Cardiac muscle cell (in vitro differentiated cells and primary cell): ENCODE results near the gene VMP1. TPM values are rescaled to one million over a fixed set of nuclear protein-coding genes. Genes with fewer than 3 reads are reported as not detected.
"Not testable (repeated sequence)": the region's sequence is repeated elsewhere in the genome, so short reads cannot be mapped to it uniquely, and the experiment has no call there.

Experiments
- DNase-seq, 2 donors: peaks; one replicate each; pipeline versions ENCODE4 v3.0.0 to v3.0.0-alpha.2; 2010 to 2017; ENCODE audit warnings: low read depth in 1 of 2, low spot score in 1 of 2
- H3K27ac ChIP-seq: fragments of 200-600 bp; sonication (generic); 2 replicates; pipeline ENCODE4 v1.5.1; 2016
- H3K27me3 ChIP-seq: fragments of 200-600 bp; sonication (generic); 2 replicates; pipeline ENCODE4 v1.6.0; 2016; ENCODE audit warnings: control low read depth
- H3K36me3 ChIP-seq: fragments of 200-600 bp; sonication (generic); 2 replicates; pipeline ENCODE4 v1.5.1; 2016; ENCODE audit warnings: control low read depth
- H3K4me1 ChIP-seq: fragments of 200-600 bp; sonication (generic); 2 replicates; pipeline ENCODE4 v1.8.1; 2017; ENCODE audit warnings: low read depth, mild to moderate bottlenecking, mixed run types
- H3K4me3 ChIP-seq: fragments of 200-600 bp; sonication (generic); 2 replicates; pipeline ENCODE4 v1.5.1; 2016; ENCODE audit warnings: mild to moderate bottlenecking
- H3K9me3 ChIP-seq: fragments of 200-600 bp; sonication (generic); 2 replicates; pipeline ENCODE4 v1.5.1; 2017; ENCODE audit warnings: low read depth, mild to moderate bottlenecking, control low read depth
- CTCF ChIP-seq: IDR thresholded peaks from 2 replicates; pipeline ENCODE4 v1.5.1; 2012; ENCODE audit warnings: low read depth, mild to moderate bottlenecking, low read length
- polyA plus RNA-seq: library from polyadenylated mRNA; unstranded; fragments of >200 nt; fragmentation: Nextera tagmentation; extraction: Ambion mirVana; gene quantifications from 2 replicates; pipeline ENCODE4 v1.2.1, GENCODE V29; 2016
- total RNA-seq: library from RNA; depleted of rRNA; stranded (reverse); fragments of >200 nt; gene quantifications from 2 replicates; pipeline ENCODE4 v1.2.3, GENCODE V29; 2016

Gene VMP1
- total and polyA plus RNA-seq, 2 experiments from 2014 or later: 65.0 to 91.3 TPM

- Histone ChIP-seq H3K4me1 (peaks cover 24% of the 10 kb centered on the region), H3K4me3 (no peak overlapping the region), H3K36me3 (peaks cover 3% of the 10 kb centered on the region), H3K9me3 (no peaks in the 10 kb centered on the region), H3K27me3 (no peaks in the 10 kb centered on the region), H3K27ac (no peak overlapping the region)
- no peak for DNase-seq
- no peak for TF ChIP-seq CTCF
Measured at GRCh38 chr17:59752446-59752845, 45.0 kb downstream of the VMP1 start.

GRCh38 chr17:59752922-59753321 is 45.5 kb downstream of the VMP1 start:
- Histone ChIP-seq H3K27ac (no peak overlapping the region), H3K9me3 (no peaks in the 10 kb centered on the region), H3K4me3 (no peak overlapping the region), H3K27me3 (no peaks in the 10 kb centered on the region), H3K36me3 (peaks cover 3% of the 10 kb centered on the region), H3K4me1 (peaks cover 24% of the 10 kb centered on the region)
- DNase-seq: no peak
- no peak for TF ChIP-seq CTCF

- H3K27ac ChIP-seq: peak overlapping the region; percentile 55
Measured at GRCh38 chr17:59753522-59754467, 46.3 kb downstream of the VMP1 start.

GRCh38 chr17:59754552-59754951 is 47.1 kb downstream of the VMP1 start:
- peak in 1 of 2 donors; percentile 93 for DNase-seq
- Histone ChIP-seq H3K4me1 (peaks cover 24% of the 10 kb centered on the region), H3K27me3 (no peaks in the 10 kb centered on the region), H3K9me3 (no peaks in the 10 kb centered on the region), H3K27ac (peak overlapping the region; percentile 47), H3K36me3 (peaks cover 3% of the 10 kb centered on the region), H3K4me3 (no peak overlapping the region)
- no peak for TF ChIP-seq CTCF

More at GRCh38 chr17:59753522-59754467, 46.3 kb downstream of the VMP1 start:
- Histone ChIP-seq H3K4me1 (peaks cover 24% of the 10 kb centered on the region), H3K36me3 (peaks cover 3% of the 10 kb centered on the region), H3K9me3 (no peaks in the 10 kb centered on the region), H3K4me3 (no peak overlapping the region), H3K27me3 (no peaks in the 10 kb centered on the region)
- peak; percentile 86 to 93 for DNase-seq
- TF ChIP-seq CTCF: peak; percentile 58

GRCh38 chr17:59755069-59755468 is 47.6 kb downstream of the VMP1 start:
- not testable (repeated sequence) for H3K36me3 ChIP-seq, H3K27ac ChIP-seq, H3K9me3 ChIP-seq, H3K4me3 ChIP-seq, DNase-seq, H3K27me3 ChIP-seq
- H3K4me1 ChIP-seq: peaks cover 24% of the 10 kb centered on the region

GRCh38 chr17:59756236-59756818 is 48.9 kb downstream of the VMP1 start:
- no peak overlapping the region for H3K4me3 ChIP-seq
- peak overlapping the region; percentile 83 for H3K27ac ChIP-seq
- no peaks in the 10 kb centered on the region for H3K27me3 ChIP-seq
- TF ChIP-seq CTCF: no peak
- H3K36me3 ChIP-seq: peaks cover 3% of the 10 kb centered on the region
- H3K9me3 ChIP-seq: no peaks in the 10 kb centered on the region
- DNase-seq: peak in 1 of 2 donors; percentile 81
- peaks cover 24% of the 10 kb centered on the region for H3K4me1 ChIP-seq
